ENCODE results near the gene GNB5.

Gene GNB5

DNA sequence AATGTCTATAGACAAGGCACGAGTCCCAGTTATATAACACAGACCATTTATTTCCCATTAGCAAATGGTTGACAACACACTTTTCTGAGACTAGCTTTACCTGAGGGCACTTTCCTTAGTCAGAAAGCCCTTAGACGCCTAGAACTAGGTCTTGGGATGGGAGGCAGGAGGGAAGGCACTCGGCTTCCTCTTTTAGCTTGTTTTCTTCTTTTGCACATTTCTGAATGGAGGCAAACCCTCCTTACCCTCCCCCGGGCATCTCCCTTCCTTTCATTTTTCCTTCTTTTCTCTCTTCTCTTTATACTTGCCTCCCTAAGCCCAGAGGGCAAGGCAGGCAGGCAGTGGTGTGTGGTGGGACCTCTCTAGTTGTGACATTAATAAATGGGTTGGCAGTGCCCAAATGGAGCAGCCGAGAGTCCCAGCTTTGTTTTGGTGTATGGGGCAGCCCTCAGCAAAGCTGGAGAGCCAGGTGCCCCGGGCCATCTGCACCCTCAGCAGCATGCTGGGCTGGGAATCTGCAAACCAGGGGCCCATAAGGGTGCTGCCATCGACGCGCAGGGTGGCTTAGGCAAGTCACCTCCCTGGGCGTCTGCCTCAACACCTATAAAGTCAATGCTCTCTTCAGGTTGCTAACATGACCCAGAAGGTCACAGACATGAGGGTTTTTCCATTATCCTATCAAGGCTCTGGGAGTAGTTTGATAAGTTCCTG lies 57.5 kb downstream of the GNB5 start:
- no peak for DNase-seq (ENCODE audit: low read depth)
- H3K4me3 ChIP-seq (ENCODE audit: control insufficient read depth, low read depth, low read length), result no peak overlapping the region
- TF ChIP-seq, protein P1, sequence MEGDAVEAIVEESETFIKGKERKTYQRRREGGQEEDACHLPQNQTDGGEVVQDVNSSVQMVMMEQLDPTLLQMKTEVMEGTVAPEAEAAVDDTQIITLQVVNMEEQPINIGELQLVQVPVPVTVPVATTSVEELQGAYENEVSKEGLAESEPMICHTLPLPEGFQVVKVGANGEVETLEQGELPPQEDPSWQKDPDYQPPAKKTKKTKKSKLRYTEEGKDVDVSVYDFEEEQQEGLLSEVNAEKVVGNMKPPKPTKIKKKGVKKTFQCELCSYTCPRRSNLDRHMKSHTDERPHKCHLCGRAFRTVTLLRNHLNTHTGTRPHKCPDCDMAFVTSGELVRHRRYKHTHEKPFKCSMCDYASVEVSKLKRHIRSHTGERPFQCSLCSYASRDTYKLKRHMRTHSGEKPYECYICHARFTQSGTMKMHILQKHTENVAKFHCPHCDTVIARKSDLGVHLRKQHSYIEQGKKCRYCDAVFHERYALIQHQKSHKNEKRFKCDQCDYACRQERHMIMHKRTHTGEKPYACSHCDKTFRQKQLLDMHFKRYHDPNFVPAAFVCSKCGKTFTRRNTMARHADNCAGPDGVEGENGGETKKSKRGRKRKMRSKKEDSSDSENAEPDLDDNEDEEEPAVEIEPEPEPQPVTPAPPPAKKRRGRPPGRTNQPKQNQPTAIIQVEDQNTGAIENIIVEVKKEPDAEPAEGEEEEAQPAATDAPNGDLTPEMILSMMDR (IDR thresholded peaks at IDR 0.05; ENCODE audit: control insufficient read depth, insufficient read depth, low read depth, low read length, missing control alignments), result no peak

GRCh38 chr15:52132066-52132465 lies 59.1 kb downstream of the GNB5 start:
- H3K4me3 ChIP-seq (ENCODE audit: control insufficient read depth, low read depth, low read length), result no peak overlapping the region
- TF ChIP-seq, protein P1 (IDR thresholded peaks at IDR 0.05; ENCODE audit: control insufficient read depth, insufficient read depth, low read depth, low read length, missing control alignments), result no peak
- no peak for DNase-seq (ENCODE audit: low read depth)

- no peak for DNase-seq (ENCODE audit: low read depth)
- TF ChIP-seq, protein P1 (IDR thresholded peaks at IDR 0.05; ENCODE audit: control insufficient read depth, insufficient read depth, low read depth, low read length, missing control alignments), result no peak
- no peak overlapping the region for H3K4me3 ChIP-seq (ENCODE audit: control insufficient read depth, low read depth, low read length)
Observed at GRCh38 chr15:52128568-52128967, 62.6 kb downstream of the GNB5 start.

- DNase-seq (ENCODE audit: low read depth), result no peak
- no peak overlapping the region for H3K4me3 ChIP-seq (ENCODE audit: control insufficient read depth, low read depth, low read length)
- TF ChIP-seq, protein P1 (IDR thresholded peaks at IDR 0.05; ENCODE audit: control insufficient read depth, insufficient read depth, low read depth, low read length, missing control alignments), result no peak
Observed at GRCh38 chr15:52124270-52124880, 66.8 kb downstream of the GNB5 start.

GRCh38 chr15:52121896-52122295 lies 69.3 kb downstream of the GNB5 start:
- DNase-seq (ENCODE audit: low read depth), result no peak
- H3K4me3 ChIP-seq (ENCODE audit: control insufficient read depth, low read depth, low read length), result no peak overlapping the region
- TF ChIP-seq, protein P1 (IDR thresholded peaks at IDR 0.05; ENCODE audit: control insufficient read depth, insufficient read depth, low read depth, low read length, missing control alignments), result no peak

- TF ChIP-seq, protein P1 (IDR thresholded peaks at IDR 0.05; ENCODE audit: control insufficient read depth, insufficient read depth, low read depth, low read length, missing control alignments), result no peak
- no peak for DNase-seq (ENCODE audit: low read depth)
- H3K4me3 ChIP-seq (ENCODE audit: control insufficient read depth, low read depth, low read length), result no peak overlapping the region
Observed at GRCh38 chr15:52121006-52121405, 70.2 kb downstream of the GNB5 start.
